DMS53 treated with DMSO at 0.1 percent for 48 hours (cell line): ENCODE results near the gene TMEM132D.

Experiments used
- DNase-seq: peaks from one replicate; lab custom pipeline; 2025; ENCODE audit not compliant: unreplicated experiment; lab: John Stamatoyannopoulos, UW

The TMEM132D gene

DNA sequence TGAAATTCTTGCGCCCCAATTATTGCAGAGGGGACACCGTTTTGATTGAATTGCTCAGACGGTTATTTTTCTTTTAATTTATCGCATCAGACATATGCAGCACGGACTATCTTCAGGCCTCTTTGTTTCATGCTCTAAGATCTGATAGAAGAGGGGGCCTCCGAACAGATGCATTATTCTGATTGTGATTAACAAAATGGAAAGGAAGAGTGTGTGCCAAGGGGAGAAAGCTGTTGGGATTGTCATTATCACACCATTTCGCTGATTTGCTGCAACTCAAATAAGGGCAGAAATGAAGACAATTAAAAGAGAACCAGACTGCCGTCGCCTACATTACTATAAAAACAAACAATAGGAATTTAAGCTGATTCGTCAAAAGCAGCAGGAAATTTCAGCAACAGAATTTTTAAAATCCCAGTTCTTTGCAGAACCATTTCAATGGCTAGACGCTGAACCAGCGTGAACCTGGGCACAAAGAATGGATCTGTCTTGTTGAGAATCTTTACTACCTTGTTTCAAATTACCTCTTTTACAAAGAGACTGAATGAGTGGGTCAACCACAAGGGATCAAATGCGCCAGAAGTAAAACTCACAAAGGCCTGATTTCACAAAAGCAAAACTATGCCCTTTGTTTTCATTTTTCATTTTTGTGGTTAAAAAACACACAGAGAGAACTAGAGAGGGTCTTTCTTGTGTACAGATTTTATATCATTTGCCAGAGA, 30.6 kb downstream of the TMEM132D start:
- no peak for DNase-seq

DNA sequence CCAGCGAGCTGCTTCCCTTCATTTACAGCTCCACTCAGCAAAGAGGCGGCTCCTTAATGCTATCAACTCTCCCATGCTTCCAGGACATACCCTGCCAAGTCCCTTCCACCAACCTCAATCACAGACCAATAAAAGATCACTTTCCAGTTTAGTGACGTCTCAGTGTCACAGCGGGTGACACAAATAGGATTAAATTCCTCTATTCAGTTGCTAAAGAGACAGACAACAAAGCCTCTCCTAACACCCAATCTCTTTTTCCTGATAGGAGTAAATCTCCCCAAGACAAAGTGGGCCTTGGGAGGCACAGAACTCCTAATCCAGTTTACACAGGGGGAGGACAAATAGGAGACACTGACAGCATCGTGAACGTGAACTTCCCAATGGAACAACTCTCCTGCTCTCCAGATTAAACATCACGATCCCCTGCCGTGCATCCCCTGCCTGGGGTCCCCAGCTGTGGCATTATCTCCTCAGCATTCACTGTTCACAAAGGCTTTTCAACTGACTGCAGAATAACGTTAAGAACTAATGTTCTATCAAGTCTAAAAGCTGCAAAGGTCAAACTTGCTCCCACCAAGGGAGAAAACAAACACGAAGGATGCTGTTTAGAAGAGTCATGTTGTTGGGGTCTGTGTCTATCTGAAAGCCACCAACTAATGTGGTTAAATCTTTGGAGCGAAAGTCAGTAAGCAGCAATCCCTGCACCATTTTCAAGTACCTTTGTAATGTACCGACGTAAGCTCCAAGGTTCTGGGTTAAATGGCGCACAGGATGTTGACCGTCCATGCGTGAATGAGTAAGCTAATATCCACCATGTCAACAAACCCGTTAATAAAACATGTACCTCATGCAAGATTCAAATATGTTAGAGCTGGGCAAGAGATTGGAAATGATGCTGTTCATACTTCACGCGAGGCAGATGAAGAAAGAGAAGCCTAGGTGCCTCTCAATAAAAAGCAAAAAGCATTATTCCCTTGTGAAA, 31.5 kb downstream of the TMEM132D start:
- peak; percentile 87 for DNase-seq

DNA sequence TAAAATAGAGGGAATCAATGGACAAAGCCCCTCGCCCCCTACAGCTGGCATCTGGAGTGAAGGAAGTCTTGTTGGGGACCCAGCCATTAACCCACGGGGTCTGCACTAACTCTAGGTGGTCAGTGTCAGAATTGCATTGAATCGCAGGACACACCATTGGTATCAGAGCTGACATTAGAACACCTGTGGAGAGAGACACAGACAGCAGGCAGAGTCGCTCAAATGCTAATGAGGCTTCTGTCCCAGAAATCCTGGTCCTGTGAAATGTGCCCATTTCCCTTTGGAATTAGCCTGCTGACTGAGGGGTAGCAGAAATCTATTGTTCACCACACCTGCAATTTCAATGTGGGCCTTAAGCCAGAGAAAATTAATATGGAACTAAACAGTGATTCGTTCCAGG, 33.0 kb downstream of the TMEM132D start:
- DNase-seq, result no peak

DNA sequence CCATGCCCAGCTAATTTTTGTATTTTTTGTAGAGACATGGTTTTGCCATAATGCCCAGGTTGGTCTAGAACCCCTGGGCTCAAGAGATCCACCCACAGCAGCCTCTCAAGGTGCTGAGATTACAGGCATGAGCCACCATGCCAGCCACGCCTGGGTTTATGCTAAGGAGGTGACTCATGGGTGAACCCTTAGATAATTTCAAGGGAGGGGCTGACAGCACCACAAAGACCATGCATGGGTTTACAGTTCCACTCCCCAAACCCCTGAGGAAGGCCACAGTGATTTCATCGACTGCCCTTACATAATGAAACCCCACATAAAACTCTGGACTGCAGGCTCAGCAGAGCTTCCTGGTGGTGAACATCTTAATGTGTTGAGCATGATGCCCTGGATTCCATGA, 33.7 kb downstream of the TMEM132D start:
- DNase-seq, result no peak

DNA sequence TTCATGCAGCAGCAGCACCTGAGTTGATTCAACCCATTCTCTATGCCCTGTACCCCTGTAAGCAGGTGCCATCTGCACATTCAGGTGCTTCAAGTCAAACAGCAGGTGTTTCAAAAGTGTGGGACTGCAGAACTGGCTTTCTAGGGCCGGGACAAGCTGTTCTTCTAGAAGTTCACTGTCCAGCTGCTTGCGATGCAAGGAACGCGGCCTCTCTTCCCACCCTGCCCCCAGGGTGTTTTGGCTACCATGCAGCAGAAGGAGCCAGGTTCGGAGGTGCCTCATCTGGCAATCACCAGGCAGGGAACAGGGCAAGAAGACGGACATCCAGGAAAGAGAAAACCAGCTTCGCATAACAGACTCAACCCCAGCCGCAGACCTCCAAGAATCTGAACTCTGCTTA, 35.2 kb downstream of the TMEM132D start:
- DNase-seq, result peak; percentile 25

GRCh38 chr12:129863938-129864337, 39.9 kb downstream of the TMEM132D start:
- no peak for DNase-seq

DNA sequence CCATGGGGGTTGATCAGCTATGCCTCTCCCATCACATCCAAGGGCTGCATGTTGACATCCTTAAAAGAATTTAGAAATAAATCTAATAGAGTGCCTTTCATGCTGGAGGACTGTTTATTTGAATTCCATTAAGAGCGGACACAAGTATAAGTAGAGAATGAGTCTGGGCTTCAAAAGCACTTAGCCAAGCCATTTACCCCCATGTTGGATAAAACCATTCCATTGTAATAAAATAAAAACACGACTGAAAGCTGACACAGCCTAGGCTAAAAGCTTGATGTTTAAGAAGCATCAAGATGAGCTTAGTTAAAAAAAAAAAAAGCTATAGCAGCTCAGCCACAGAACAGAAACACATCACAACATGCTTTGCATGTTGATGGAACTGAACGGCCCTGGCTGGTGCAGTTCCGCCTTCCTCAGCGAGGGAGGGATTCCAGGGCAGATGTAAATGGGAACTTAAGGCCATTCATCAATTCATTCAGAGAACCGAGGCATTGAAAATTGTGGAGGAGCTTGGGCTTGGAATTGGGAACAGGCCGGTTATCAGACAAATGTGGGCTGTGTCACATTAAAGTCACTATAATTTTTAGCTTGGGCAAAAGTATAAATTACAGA, 41.2 kb downstream of the TMEM132D start:
- DNase-seq, result no peak

DNA sequence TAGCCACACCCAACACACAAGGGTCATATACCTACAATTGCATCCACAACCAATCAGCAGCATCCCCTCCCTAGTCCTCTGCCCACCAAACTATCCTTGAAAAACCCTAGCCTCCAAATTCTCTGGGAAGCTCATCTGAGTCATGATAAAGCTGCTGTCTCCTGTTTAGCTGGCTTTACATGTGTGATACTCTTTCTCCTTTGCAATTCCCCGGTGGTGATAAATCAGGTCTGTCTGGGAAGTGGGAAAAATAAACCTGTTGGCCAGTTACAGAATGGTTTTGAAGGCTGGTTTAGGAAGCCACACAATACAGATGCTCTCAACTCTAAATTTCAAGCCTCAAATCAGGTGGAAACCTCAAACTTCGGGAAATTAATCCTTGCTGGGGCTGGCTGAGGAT, 41.9 kb downstream of the TMEM132D start:
- no peak for DNase-seq

GRCh38 chr12:129854591-129854990, 49.2 kb downstream of the TMEM132D start:
- no peak for DNase-seq

DNA sequence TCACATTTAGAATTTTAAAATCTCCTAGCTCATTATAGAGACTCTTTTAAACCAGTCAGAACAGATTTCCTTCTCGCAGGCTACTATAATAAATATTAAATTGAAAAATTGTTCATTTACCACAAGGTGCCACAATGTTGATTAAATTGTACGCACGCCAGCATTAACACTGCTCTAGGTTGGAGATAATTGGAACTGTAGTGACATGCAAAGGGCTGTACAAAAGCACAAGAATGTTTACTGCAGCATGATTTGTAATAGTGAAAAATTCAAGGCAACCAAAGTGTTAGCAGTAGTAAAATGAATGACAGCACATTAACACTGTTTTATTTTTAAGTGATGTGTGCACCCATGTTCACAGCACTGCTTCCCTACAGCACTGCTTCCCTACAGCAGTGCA, 52.5 kb downstream of the TMEM132D start:
- DNase-seq, result no peak

- DNase-seq, result no peak
Measured at GRCh38 chr12:129848876-129849275, 54.9 kb downstream of the TMEM132D start.

GRCh38 chr12:129847063-129847462, 56.8 kb downstream of the TMEM132D start:
- no peak for DNase-seq

- DNase-seq, result peak; percentile 7
Measured at GRCh38 chr12:129844662-129845220, 59.1 kb downstream of the TMEM132D start.

- DNase-seq, result no peak
Measured at GRCh38 chr12:129841251-129841650, 62.6 kb downstream of the TMEM132D start.

DNA sequence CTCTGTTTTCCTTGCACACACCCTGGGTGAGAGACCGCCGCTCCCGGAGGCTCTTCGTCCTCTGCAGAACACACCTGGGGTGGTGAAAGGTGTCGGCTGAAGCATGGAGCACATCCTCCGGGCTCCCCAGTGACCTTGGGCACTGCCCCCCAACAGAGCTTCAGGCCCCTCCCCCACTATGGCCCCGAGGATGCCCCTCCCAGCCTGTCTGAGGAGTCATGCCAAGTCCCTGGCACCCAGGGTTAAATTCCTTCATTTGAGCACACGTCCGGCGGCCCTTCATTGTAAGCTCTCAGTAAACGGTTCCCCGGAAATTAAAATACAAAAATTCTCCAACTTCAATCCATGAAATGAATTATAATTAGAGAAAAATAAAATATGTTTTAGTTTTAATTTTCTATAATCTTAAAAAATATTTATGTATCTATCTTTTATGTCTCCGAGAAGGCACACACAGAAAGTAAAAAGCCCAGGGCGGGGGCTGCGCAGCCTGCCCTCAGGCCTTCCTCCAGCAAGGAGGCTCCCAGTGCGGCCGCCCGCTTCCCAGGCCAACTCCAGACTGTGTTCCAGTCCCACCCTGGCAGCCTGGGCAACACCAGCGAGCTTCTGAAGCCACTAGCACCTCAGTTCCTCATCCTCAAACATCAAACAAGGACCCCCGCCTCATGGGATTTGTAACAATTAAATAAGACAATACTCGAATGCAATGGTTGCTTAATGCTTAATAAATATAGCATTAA, 63.5 kb downstream of the TMEM132D start:
- no peak for DNase-seq

DNA sequence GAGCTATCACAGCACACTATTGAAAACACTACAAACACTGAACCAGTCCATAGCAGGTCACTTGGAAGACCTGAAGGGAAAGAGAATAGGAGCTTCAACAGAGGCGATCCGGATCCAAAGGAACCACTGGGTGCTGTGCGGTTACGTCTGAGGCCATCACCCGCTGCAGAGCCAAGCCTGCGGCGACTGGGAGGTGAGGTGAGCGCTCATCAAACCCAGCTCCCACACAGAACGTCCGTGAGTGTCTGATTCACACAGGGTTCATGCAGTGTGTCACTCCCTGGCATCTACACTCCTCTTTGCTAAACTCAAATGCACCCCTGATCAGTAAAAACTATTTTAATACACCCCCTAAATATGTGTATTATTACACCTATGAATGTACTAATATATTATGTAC, 64.1 kb downstream of the TMEM132D start:
- DNase-seq, result no peak

DNA sequence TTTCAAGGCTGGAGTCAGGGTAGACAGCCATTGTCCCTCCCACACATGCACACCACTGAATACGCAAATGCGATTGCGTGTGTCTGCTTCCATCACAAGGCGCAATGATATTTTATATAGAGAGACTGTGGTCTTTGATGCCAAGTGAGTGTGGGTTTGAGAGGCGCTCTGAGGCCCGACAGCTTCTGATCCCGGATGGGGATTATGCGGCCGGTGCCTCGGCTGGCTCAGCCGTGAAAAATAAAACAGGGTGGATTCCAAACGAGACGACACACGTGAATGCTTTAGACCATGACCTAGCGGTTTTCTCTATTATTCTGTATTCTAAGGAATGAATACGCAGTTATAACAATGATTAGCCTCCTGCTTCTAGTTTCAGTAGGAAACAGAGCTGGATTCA, 72.5 kb downstream of the TMEM132D start:
- no peak for DNase-seq

- no peak for DNase-seq
Measured at GRCh38 chr12:129830796-129831195, 73.0 kb downstream of the TMEM132D start.

DNA sequence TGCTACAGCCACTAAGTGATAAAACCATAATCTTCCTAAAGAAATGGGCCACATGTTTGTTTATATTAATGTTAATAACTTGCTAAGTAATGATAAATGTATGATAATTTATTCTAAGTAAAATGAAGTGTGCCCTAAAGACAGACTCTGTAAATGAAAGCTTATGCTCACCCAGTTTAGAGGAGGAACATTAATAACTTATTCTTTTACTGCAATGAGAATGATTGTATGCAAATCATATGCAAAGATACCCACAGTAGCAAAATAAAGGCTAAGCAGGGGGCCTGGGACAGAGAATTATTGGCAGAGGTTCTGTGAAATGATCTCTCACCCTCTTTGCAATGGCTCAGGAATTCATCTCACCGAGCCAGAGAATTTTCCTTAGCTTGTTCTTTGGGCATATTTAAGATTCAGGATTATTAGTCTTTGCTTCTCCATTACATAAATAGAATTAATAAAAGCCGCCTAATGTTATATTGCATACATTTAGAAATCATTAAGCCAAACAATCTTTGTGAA, 75.9 kb downstream of the TMEM132D start:
- no peak for DNase-seq

DNA sequence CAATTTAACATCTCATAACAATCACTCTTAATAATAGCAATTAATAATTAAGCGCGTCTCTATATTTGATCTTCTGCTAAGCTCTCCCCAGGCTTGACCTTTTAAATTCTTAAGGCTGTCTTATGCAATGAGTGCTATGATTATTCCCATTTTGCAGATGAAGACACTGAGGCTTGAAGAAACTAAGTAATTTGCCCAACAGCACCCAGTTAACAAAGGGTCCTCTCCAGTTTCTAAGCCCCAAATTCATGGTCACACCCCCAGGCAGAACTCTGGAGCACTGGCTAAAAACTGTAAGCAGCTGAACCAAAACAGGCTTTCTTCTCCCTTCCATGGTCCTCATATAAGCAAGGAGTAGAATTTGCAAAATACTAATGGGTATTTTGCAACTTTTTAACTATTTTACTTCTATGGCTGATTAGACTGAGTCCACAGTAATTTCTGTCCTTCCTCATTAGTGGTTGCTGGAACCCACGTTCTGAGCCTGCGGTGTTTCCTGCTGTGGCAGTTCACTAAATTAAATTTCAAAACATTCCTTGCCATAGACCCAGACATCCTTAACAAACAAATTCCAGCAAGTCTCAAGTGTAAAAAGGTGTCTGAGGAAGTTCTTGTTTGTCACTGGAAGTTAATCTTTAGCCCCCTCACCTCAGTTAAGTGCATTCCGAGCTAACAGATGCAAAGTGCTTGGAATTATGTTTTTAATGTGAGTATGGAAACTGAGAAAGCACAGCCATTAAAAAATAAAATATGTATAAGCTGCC, 76.5 kb downstream of the TMEM132D start:
- no peak for DNase-seq
